Ishikawa (cell line): Measurements from ENCODE around the gene CHMP4A.

Source experiments
- CEBPB ChIP-seq: IDR thresholded peaks from 2 replicates; pipeline ENCODE4 v1.6.1; 2012
- CREB1 ChIP-seq: IDR thresholded peaks from 2 replicates; pipeline ENCODE4 v1.6.1; 2012; ENCODE audit warnings: low read depth
- EGR1 ChIP-seq: IDR thresholded peaks from 2 replicates; pipeline ENCODE4 v1.6.1; 2012
- EP300 ChIP-seq: IDR thresholded peaks from 2 replicates; pipeline ENCODE4 v1.6.1; 2012; ENCODE audit warnings: borderline replicate concordance
- FOXM1 ChIP-seq: IDR thresholded peaks from 2 replicates; pipeline ENCODE4 v1.6.1; 2012; ENCODE audit warnings: low read depth, borderline replicate concordance
- NFIC ChIP-seq: IDR thresholded peaks from 2 replicates; pipeline ENCODE4 v1.6.1; 2012
- RAD21 ChIP-seq: IDR thresholded peaks from 2 replicates; pipeline ENCODE4 v1.6.1; 2012; ENCODE audit warnings: low read depth
- REST ChIP-seq: IDR thresholded peaks from 2 replicates; pipeline ENCODE4 v1.6.1; 2012; ENCODE audit warnings: low read depth, mild to moderate bottlenecking
- TAF1 ChIP-seq: IDR thresholded peaks from 2 replicates; pipeline ENCODE4 v1.6.1; 2012; ENCODE audit warnings: low read depth, mild to moderate bottlenecking
- TCF12 ChIP-seq: IDR thresholded peaks from 2 replicates; pipeline ENCODE4 v1.6.1; 2012; ENCODE audit warnings: low read depth
- TEAD4 ChIP-seq: IDR thresholded peaks from 2 replicates; pipeline ENCODE4 v1.6.1; 2012
- USF1 ChIP-seq: IDR thresholded peaks from 2 replicates; pipeline ENCODE4 v1.6.1; 2012
- YY1 ChIP-seq: IDR thresholded peaks from 2 replicates; pipeline ENCODE4 v1.6.1; 2012; ENCODE audit warnings: low read depth
- ZBTB7A ChIP-seq: IDR thresholded peaks from 2 replicates; pipeline ENCODE4 v1.6.1; 2012; ENCODE audit warnings: low read depth
- TF ChIP-seq, protein P1 (sequence below): IDR thresholded peaks from 2 replicates; pipeline ENCODE4 v1.6.1; 2012

The CHMP4A gene

GRCh38 chr14:24172261-24172860 lies 40.9 kb downstream of the CHMP4A start:
- TF ChIP-seq TAF1 (no peak), EP300 (no peak), CEBPB (no peak), USF1 (no peak), CREB1 (no peak), FOXM1 (no peak), TCF12 (no peak), EGR1 (no peak), NFIC (no peak), REST (no peak), TEAD4 (no peak), ZBTB7A (no peak), RAD21 (no peak)

DNA sequence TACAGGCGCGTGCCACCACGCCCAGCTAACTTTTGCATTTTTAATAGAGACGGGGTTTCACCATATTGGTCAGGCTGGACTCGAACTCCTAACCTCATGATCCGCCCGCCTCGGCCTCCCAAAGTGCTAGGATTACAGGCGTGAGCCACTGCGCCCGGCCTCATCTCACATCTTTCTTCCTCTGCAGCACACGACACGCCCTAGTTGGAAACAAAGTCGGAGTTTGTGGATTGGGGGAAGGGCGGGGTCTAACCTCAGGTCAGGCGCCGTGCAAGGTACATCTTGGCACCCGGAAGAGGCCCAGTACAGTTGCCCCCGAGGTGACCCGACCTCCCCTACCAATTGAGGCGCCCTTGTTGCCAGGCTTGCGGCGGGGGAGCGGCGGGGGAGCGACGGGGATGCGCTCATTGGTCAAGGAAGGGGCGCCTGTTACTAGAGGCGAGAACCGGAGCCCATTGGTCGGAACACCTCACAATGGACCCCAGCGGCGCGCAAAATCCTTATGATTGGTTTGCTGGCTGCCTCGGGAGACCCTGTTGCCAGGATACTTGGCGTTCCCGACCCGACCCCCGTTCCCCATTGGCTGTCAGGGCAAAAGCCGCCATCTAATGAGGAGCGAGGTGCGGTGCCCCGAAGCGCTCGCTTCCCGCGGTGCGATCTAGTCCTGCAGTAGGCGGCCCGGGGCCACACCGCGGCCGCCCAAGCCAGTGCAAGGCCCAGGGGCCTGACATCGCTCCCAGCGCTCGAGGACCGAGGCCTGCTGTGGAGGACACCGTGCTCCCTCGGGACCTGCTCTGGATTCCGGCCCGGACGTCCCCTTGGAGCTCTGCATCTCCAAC lies 41.6 kb downstream of the CHMP4A start, which contains the start of gene REC8:
REC8 (plus strand) TSS at position 659 of the 839 bp plus-strand sequence. CDS start 473 bp downstream, outside the sequence.
- TF ChIP-seq USF1 (no peak), TEAD4 (no peak), EGR1 (no peak), TCF12 (no peak), ZBTB7A (no peak), CREB1 (no peak), FOXM1 (no peak)

- TF ChIP-seq RAD21 (no peak), CREB1 (no peak), EP300 (no peak), TAF1 (no peak)
These were observed 45.7 kb downstream of the CHMP4A start for GRCh38 chr14:24167469-24168114.

GRCh38 chr14:24165785-24166184 lies 47.5 kb downstream of the CHMP4A start:
- TF ChIP-seq REST (no peak), FOXM1 (no peak), EGR1 (no peak), NFIC (no peak), RAD21 (no peak), CREB1 (no peak), TAF1 (no peak), TEAD4 (no peak)
- TF ChIP-seq, protein P1, sequence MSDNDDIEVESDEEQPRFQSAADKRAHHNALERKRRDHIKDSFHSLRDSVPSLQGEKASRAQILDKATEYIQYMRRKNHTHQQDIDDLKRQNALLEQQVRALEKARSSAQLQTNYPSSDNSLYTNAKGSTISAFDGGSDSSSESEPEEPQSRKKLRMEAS: no peak

- TF ChIP-seq CREB1 (no peak), EP300 (no peak), FOXM1 (no peak), CEBPB (no peak), NFIC (no peak), TAF1 (no peak), REST (no peak), YY1 (no peak), TCF12 (no peak)
- TF ChIP-seq, protein P1: no peak
These were observed 48.7 kb downstream of the CHMP4A start for GRCh38 chr14:24164518-24164991.
